ENCODE data around the gene CCNK.

CCNK gene

GRCh38 chr14:99497341-99497740, 16.1 kb downstream of the CCNK start:
- no peak for TF ChIP-seq CTCF (IDR thresholded peaks at IDR 0.05; ENCODE audit: low read depth, low read length)
- no peak overlapping the region for H3K4me3 ChIP-seq (ENCODE audit: low read depth, low read length)
- no peak for DNase-seq (ENCODE audit: low read depth, low spot score)
- in situ Hi-C loops (cut with HindIII; ENCODE audit: low sequenced_read_pairs): no loop called here

GRCh38 chr14:99497894-99498293, 16.7 kb downstream of the CCNK start:
- no peak for TF ChIP-seq CTCF (IDR thresholded peaks at IDR 0.05; ENCODE audit: low read depth, low read length)

GRCh38 chr14:99502989-99503421, 21.8 kb downstream of the CCNK start:
- no peak for TF ChIP-seq CTCF (IDR thresholded peaks at IDR 0.05; ENCODE audit: low read depth, low read length)
- in situ Hi-C loops (cut with HindIII; ENCODE audit: low sequenced_read_pairs): no loop called here
- DNase-seq (ENCODE audit: low read depth, low spot score): no peak
- H3K4me3 ChIP-seq (ENCODE audit: low read depth, low read length): no peak overlapping the region

More at GRCh38 chr14:99497894-99498293, 16.7 kb downstream of the CCNK start:
- no peak for DNase-seq (ENCODE audit: low read depth, low spot score)
- no peak overlapping the region for H3K4me3 ChIP-seq (ENCODE audit: low read depth, low read length)
- in situ Hi-C loops (cut with HindIII; ENCODE audit: low sequenced_read_pairs): no loop called here

GRCh38 chr14:99503848-99504453, 22.7 kb downstream of the CCNK start:
- TF ChIP-seq CTCF (IDR thresholded peaks at IDR 0.05; ENCODE audit: low read depth, low read length): no peak
- no peak for DNase-seq (ENCODE audit: low read depth, low spot score)
- in situ Hi-C loops (cut with HindIII; ENCODE audit: low sequenced_read_pairs): no loop called here

GRCh38 chr14:99505089-99505488, 23.9 kb downstream of the CCNK start:
- no peak for DNase-seq (ENCODE audit: low read depth, low spot score)
- in situ Hi-C loops (cut with HindIII; ENCODE audit: low sequenced_read_pairs): no loop called here
- no peak overlapping the region for H3K4me3 ChIP-seq (ENCODE audit: low read depth, low read length)
- TF ChIP-seq CTCF (IDR thresholded peaks at IDR 0.05; ENCODE audit: low read depth, low read length): no peak

More at GRCh38 chr14:99503848-99504453, 22.7 kb downstream of the CCNK start:
- H3K4me3 ChIP-seq (ENCODE audit: low read depth, low read length): no peak overlapping the region

- no peak for TF ChIP-seq CTCF (IDR thresholded peaks at IDR 0.05; ENCODE audit: low read depth, low read length)
- no peak for DNase-seq (ENCODE audit: low read depth, low spot score)
- in situ Hi-C loops (cut with HindIII; ENCODE audit: low sequenced_read_pairs): no loop called here
- H3K4me3 ChIP-seq (ENCODE audit: low read depth, low read length): no peak overlapping the region
These were observed 25.1 kb downstream of the CCNK start for GRCh38 chr14:99506276-99506675.

Data from astrocyte of the spinal cord (primary cell).